GM23338 (cell line): Measurements from ENCODE around the gene AGBL4.

ENCODE experiments used
- CREB1 ChIP-seq: fragments of 250-450 bp; sonication (Bioruptor Pico); IDR thresholded peaks from 2 replicates; pipeline ENCODE4 v1.5.0; 2020; ENCODE audit warnings: low read depth, mild to moderate bottlenecking, moderate library complexity
- CTCF ChIP-seq, 2 experiments: fragments of 200-600 bp in 1 of 2; sonication (generic) in 1 of 2; conservative IDR thresholded peaks; 2 replicates each; pipeline versions ENCODE4 v1.5.1 to v1.6.1; 2016 to 2017; ENCODE audit warnings: antibody characterized with exemption in 2 of 2, low read depth in 2 of 2, mild to moderate bottlenecking in 2 of 2, moderate library complexity in 1 of 2
- ETS1 ChIP-seq: IDR thresholded peaks from 2 replicates; pipeline ENCODE4 v1.6.1; 2016; ENCODE audit warnings: antibody characterized with exemption
- EZH2 ChIP-seq: fragments of 200-600 bp; sonication (generic); IDR thresholded peaks from one replicate; pipeline ENCODE4 v1.8.0; 2017; ENCODE audit warnings: antibody characterized with exemption, mild to moderate bottlenecking, low read depth; ENCODE audit not compliant: unreplicated experiment
- EZH2phosphoT487 ChIP-seq: fragments of 200-600 bp; sonication (generic); IDR thresholded peaks from one replicate; pipeline ENCODE4 v1.8.1; 2018; ENCODE audit warnings: antibody characterized with exemption; ENCODE audit not compliant: unreplicated experiment
- JUNB ChIP-seq: IDR thresholded peaks from one replicate; pipeline ENCODE4 v1.6.1; 2016; ENCODE audit warnings: antibody characterized with exemption; ENCODE audit not compliant: unreplicated experiment
- NANOG ChIP-seq: IDR thresholded peaks from 2 replicates; pipeline ENCODE4 v1.6.1; 2016; ENCODE audit warnings: antibody characterized with exemption, borderline replicate concordance
- POLR2AphosphoS5 ChIP-seq: IDR thresholded peaks from 2 replicates; pipeline ENCODE4 v1.6.1; 2016; ENCODE audit warnings: antibody characterized with exemption, low read depth
- REST ChIP-seq: IDR thresholded peaks from one replicate; pipeline ENCODE4 v1.6.1; 2018; ENCODE audit warnings: antibody characterized with exemption; ENCODE audit not compliant: unreplicated experiment
- STAT1 ChIP-seq: IDR thresholded peaks from one replicate; pipeline ENCODE4 v1.6.1; 2016; ENCODE audit warnings: antibody characterized with exemption; ENCODE audit not compliant: unreplicated experiment
- ZNF114 ChIP-seq: fragments of 250-450 bp; sonication (Bioruptor Pico); IDR thresholded peaks from 2 replicates; pipeline ENCODE4 v1.5.0; 2020; ENCODE audit warnings: mild to moderate bottlenecking, moderate library complexity
- ZNF331 ChIP-seq: fragments of 250-450 bp; sonication (Bioruptor Pico); IDR thresholded peaks from 2 replicates; pipeline ENCODE4 v1.5.0; 2020; ENCODE audit warnings: low read depth, mild to moderate bottlenecking, moderate library complexity
- TF ChIP-seq, protein P1 (sequence below): fragments of 250-450 bp; sonication (Bioruptor Pico); IDR thresholded peaks from 2 replicates; pipeline ENCODE4 v1.5.0; 2020; ENCODE audit warnings: mild to moderate bottlenecking, moderate library complexity

GRCh38 chr1:48608882-48609281 lies 1414.9 kb downstream of the AGBL4 start:
- no peak for TF ChIP-seq REST
- no peak for TF ChIP-seq POLR2AphosphoS5
- no peak for TF ChIP-seq EZH2phosphoT487
- no peak for TF ChIP-seq CTCF (conservative IDR thresholded peaks at IDR 0.05; ENCODE audit: low read depth in 2 of 2)
- no peak for TF ChIP-seq EZH2
- no peak for TF ChIP-seq NANOG
- no peak for TF ChIP-seq CREB1 (CRISPR knock-in tag)
- TF ChIP-seq ZNF114 (CRISPR knock-in tag): no peak
- TF ChIP-seq STAT1: no peak
- no peak for TF ChIP-seq ZNF331 (CRISPR knock-in tag)
- no peak for TF ChIP-seq JUNB
- no peak for TF ChIP-seq ETS1
- TF ChIP-seq, protein P1, sequence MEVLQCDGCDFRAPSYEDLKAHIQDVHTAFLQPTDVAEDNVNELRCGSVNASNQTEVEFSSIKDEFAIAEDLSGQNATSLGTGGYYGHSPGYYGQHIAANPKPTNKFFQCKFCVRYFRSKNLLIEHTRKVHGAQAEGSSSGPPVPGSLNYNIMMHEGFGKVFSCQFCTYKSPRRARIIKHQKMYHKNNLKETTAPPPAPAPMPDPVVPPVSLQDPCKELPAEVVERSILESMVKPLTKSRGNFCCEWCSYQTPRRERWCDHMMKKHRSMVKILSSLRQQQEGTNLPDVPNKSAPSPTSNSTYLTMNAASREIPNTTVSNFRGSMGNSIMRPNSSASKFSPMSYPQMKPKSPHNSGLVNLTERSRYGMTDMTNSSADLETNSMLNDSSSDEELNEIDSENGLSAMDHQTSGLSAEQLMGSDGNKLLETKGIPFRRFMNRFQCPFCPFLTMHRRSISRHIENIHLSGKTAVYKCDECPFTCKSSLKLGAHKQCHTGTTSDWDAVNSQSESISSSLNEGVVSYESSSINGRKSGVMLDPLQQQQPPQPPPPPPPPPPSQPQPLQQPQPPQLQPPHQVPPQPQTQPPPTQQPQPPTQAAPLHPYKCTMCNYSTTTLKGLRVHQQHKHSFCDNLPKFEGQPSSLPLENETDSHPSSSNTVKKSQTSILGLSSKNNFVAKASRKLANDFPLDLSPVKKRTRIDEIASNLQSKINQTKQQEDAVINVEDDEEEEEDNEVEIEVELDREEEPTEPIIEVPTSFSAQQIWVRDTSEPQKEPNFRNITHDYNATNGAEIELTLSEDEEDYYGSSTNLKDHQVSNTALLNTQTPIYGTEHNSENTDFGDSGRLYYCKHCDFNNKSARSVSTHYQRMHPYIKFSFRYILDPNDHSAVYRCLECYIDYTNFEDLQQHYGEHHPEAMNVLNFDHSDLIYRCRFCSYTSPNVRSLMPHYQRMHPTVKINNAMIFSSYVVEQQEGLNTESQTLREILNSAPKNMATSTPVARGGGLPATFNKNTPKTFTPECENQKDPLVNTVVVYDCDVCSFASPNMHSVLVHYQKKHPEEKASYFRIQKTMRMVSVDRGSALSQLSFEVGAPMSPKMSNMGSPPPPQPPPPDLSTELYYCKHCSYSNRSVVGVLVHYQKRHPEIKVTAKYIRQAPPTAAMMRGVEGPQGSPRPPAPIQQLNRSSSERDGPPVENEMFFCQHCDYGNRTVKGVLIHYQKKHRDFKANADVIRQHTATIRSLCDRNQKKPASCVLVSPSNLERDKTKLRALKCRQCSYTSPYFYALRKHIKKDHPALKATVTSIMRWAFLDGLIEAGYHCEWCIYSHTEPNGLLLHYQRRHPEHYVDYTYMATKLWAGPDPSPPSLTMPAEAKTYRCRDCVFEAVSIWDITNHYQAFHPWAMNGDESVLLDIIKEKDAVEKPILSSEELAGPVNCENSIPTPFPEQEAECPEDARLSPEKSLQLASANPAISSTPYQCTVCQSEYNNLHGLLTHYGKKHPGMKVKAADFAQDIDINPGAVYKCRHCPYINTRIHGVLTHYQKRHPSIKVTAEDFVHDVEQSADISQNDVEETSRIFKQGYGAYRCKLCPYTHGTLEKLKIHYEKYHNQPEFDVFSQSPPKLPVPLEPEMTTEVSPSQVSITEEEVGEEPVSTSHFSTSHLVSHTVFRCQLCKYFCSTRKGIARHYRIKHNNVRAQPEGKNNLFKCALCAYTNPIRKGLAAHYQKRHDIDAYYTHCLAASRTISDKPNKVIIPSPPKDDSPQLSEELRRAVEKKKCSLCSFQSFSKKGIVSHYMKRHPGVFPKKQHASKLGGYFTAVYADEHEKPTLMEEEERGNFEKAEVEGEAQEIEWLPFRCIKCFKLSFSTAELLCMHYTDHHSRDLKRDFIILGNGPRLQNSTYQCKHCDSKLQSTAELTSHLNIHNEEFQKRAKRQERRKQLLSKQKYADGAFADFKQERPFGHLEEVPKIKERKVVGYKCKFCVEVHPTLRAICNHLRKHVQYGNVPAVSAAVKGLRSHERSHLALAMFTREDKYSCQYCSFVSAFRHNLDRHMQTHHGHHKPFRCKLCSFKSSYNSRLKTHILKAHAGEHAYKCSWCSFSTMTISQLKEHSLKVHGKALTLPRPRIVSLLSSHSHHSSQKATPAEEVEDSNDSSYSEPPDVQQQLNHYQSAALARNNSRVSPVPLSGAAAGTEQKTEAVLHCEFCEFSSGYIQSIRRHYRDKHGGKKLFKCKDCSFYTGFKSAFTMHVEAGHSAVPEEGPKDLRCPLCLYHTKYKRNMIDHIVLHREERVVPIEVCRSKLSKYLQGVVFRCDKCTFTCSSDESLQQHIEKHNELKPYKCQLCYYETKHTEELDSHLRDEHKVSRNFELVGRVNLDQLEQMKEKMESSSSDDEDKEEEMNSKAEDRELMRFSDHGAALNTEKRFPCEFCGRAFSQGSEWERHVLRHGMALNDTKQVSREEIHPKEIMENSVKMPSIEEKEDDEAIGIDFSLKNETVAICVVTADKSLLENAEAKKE (CRISPR knock-in tag): no peak
